Measurements from ENCODE around the gene ZCCHC7.
A peak's percentile ranks its signal among the peaks of the same experiment; 100 is the strongest.
"Not testable (repeated sequence)": the region's sequence is repeated elsewhere in the genome, so short reads cannot be mapped to it uniquely, and the experiment has no call there.

Gene ZCCHC7

GRCh38 chr9:37121881-37122280 lies 1.5 kb downstream of the ZCCHC7 start:
- DNase-seq: no peak

- DNase-seq: no peak
Measured at GRCh38 chr9:37126214-37126788, 5.9 kb downstream of the ZCCHC7 start.

GRCh38 chr9:37127018-37127417 lies 6.6 kb downstream of the ZCCHC7 start:
- no peak for DNase-seq

- DNase-seq: no peak
Measured at GRCh38 chr9:37128051-37128450, 7.7 kb downstream of the ZCCHC7 start.

GRCh38 chr9:37134166-37134565 lies 13.8 kb downstream of the ZCCHC7 start:
- no peak for DNase-seq

GRCh38 chr9:37141015-37141414 lies 20.6 kb downstream of the ZCCHC7 start:
- peak; percentile 28 for DNase-seq

- DNase-seq: peak; percentile 87
Measured at GRCh38 chr9:37144762-37145161, 24.4 kb downstream of the ZCCHC7 start.

- DNase-seq: no peak
Measured at GRCh38 chr9:37146410-37146809, 26.0 kb downstream of the ZCCHC7 start.

- DNase-seq: no peak
Measured at GRCh38 chr9:37148181-37148580, 27.8 kb downstream of the ZCCHC7 start.

- no peak for DNase-seq
Measured at GRCh38 chr9:37149666-37150308, 29.4 kb downstream of the ZCCHC7 start.

- no peak for DNase-seq
Measured at GRCh38 chr9:37150415-37150814, 30.0 kb downstream of the ZCCHC7 start.

GRCh38 chr9:37151812-37152211 lies 31.4 kb downstream of the ZCCHC7 start:
- no peak for DNase-seq

- DNase-seq: no peak
Measured at GRCh38 chr9:37152365-37152764, 32.0 kb downstream of the ZCCHC7 start.

GRCh38 chr9:37155601-37156000 lies 35.2 kb downstream of the ZCCHC7 start:
- no peak for DNase-seq

GRCh38 chr9:37156205-37156604 lies 35.8 kb downstream of the ZCCHC7 start:
- DNase-seq: no peak

- no peak for DNase-seq
Measured at GRCh38 chr9:37156781-37157356, 36.5 kb downstream of the ZCCHC7 start.

- DNase-seq: no peak
Measured at GRCh38 chr9:37157726-37158377, 37.5 kb downstream of the ZCCHC7 start.

GRCh38 chr9:37163299-37163698 lies 42.9 kb downstream of the ZCCHC7 start:
- no peak for DNase-seq

GRCh38 chr9:37164335-37164734 lies 44.0 kb downstream of the ZCCHC7 start:
- not testable (repeated sequence) for DNase-seq

- DNase-seq: no peak
Measured at GRCh38 chr9:37165644-37166043, 45.3 kb downstream of the ZCCHC7 start.

GRCh38 chr9:37167456-37168047 lies 47.2 kb downstream of the ZCCHC7 start:
- no peak for DNase-seq

- DNase-seq: no peak
Measured at GRCh38 chr9:37172557-37172956, 52.2 kb downstream of the ZCCHC7 start.

- no peak for DNase-seq
Measured at GRCh38 chr9:37174247-37174646, 53.9 kb downstream of the ZCCHC7 start.

- no peak for DNase-seq
Measured at GRCh38 chr9:37178742-37179141, 58.4 kb downstream of the ZCCHC7 start.
